NK-92 (cell line): Measurements from ENCODE around the gene ANKRD2.

Experiments
- DNase-seq: peaks from one replicate; lab custom pipeline; 2025; ENCODE audit not compliant: unreplicated experiment; lab: John Stamatoyannopoulos, UW

ANKRD2 gene

GRCh38 chr10:97596101-97597082 lies 23.8 kb downstream of the ANKRD2 start:
- DNase-seq = no peak

GRCh38 chr10:97597778-97598177 lies 25.2 kb downstream of the ANKRD2 start:
- DNase-seq = no peak

DNA sequence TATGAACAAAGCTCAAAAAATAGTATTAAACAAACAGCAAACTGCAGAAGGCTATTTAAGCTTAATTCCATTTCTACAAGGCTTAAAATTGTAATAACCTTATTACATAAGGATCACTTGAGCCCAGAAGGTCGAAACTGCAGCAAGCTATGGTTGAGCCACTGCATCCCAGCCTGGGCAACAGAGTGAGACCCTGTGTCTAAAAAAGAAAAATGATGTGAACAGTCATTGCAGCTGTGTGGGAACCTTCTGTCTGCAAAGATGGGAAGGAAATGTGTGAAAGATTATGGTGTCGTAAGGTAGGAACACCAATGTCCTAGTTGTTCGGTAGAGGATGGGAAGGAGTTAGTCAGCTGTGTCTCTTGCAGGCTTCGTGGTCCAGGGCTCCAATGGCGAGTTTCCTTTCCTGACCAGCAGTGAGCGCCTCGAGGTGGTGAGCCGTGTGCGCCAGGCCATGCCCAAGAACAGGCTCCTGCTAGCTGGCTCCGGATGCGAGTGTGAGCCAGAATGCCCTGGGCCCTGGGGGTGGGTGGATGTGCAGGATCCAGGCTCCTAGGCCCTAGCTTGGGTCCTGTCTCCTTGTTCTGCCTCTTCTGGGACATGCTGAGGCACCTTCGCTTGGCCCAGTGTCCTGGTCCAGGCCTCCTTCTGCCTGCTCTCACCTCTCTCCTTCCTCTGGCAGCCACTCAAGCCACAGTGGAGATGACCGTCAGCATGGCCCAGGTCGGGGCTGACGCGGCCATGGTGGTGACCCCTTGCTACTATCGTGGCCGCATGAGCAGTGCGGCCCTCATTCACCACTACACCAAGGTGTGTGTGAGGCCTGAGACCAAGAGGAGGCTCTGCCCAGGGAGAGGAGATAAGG lies 26.1 kb downstream of the ANKRD2 start:
- DNase-seq = no peak

GRCh38 chr10:97599272-97599619 lies 26.7 kb downstream of the ANKRD2 start:
- no peak for DNase-seq

GRCh38 chr10:97600616-97601015 lies 28.0 kb downstream of the ANKRD2 start:
- no peak for DNase-seq

GRCh38 chr10:97601268-97602215 lies 29.0 kb downstream of the ANKRD2 start:
- DNase-seq = no peak

GRCh38 chr10:97607095-97607636 lies 34.6 kb downstream of the ANKRD2 start:
- no peak for DNase-seq

DNA sequence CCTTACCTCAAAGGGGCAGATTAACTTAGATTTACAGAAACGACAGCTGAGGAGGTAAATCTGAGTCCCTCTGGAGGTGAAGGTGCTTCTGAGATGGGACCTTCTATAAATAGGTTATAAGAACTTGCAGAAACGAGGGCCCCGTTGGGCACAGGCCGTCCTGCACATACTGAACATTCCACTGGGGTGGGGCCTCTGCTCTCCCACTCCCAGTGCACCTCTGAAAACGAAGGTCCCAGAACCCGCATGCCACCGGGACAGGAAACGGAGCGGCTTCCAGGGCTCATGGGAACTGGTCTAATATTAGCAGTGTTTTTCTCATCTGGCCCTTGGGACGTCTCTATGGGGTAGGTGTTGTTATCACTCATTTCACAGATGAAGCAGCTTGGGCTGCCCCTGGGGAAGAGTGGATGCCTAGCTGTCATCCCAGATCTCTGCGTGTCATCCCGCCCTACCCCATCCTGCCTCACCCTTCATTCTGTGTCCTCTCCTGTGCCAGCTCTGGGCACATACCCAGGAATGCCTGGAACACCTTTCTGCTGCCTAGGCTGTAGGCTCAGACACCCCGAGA lies 36.5 kb downstream of the ANKRD2 start:
- no peak for DNase-seq

DNA sequence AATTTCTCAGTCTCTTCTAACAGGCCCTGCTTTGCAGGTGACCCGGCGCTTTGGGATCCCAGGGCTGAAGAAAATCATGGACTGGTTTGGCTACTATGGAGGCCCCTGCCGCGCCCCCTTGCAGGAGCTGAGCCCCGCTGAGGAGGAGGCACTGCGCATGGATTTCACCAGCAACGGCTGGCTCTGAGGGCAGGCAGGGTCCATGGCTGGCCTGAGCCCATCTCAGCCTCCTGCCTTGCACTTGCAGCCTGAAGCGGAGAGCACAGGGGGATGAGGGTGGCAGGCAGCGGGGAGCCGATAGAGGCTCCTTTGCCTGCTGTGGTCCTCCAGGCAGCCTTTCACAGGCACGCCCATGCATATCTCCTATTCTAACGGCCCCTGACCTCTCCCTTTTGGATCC lies 38.9 kb downstream of the ANKRD2 start:
- no peak for DNase-seq

- no peak for DNase-seq
Measured at GRCh38 chr10:97612386-97612785, 39.8 kb downstream of the ANKRD2 start.

- no peak for DNase-seq
Measured at GRCh38 chr10:97618285-97618684, 45.7 kb downstream of the ANKRD2 start.

DNA sequence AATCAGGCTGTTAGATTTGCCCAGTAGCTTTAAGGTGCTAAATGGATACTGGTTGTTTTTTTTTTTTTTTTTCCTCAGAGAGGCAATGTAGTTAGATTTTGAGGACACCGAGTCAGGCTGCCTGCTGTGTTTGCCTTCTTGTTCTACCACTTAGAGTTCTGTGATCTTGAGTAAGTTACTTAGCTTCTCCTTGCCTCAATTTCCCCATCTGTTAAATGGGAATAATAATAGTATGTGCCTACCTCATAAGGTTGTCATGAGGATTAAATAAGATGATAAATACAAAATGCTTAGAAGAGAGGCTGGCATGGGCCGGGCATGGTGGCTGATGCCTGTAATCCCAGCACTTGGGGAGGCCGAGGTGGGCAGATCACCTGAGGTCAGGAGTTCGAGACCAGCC lies 46.2 kb downstream of the ANKRD2 start:
- DNase-seq = no peak

GRCh38 chr10:97623277-97623676 lies 50.7 kb downstream of the ANKRD2 start:
- no peak for DNase-seq

GRCh38 chr10:97627731-97628130 lies 55.2 kb downstream of the ANKRD2 start:
- DNase-seq = no peak

DNA sequence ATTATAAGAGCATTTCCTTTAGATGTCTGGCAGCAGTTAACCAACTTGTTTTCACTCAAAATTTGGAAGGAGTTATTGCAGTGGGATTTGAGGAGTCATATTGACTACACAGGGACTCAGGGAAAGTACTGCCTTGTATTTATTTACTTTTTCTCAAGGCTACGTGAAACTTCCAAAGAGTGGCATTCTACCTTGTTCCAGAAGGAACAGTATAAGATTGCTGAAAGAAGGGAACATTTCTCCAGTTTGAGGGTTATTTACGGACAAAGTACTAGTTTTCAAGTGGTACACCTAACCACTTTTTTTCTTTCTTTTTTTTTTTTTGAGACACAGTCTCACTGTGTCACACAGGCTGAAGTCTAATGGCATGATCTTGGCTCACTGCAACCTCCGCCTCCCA lies 55.6 kb downstream of the ANKRD2 start:
- DNase-seq = no peak

GRCh38 chr10:97629289-97629688 lies 56.7 kb downstream of the ANKRD2 start:
- DNase-seq = no peak

GRCh38 chr10:97631098-97631497 lies 58.5 kb downstream of the ANKRD2 start:
- DNase-seq = no peak

- peak; percentile 23 for DNase-seq
Measured at GRCh38 chr10:97632949-97633884, 60.6 kb downstream of the ANKRD2 start, which contains the start of gene MORN4. MORN4 (minus strand) TSS chr10:97633500; CDS start chr10:97619653, 13,847 bp downstream.
